ENCODE measurements around the gene STRIT1. TPM values are rescaled to one million over a fixed set of nuclear protein-coding genes. Genes with fewer than 3 reads are reported as not detected.

STRIT1 gene
- total RNA-seq, 3 donors from 2014 or later (not counting 1 experiment from before 2014, with no cell fraction given): not detected

DNA sequence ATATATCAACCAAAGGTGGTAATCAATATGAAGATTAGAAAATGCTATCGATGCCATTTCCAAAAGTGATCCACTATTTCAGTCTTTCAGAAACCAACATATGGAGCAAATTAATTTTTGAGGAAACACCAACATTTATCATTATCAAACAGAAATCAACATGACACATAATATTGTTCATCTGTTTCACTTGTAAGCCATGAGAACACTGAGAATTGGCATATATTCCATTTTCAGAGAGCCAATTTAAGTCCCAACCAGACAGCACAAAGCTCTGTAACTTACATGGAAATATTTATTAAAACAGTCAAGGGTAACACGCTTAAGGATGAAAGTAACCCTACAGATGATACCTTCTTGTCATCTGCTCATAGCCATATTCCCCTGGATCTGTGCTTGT, 37.6 kb upstream of the STRIT1 start:
- Mint-ChIP-seq H3K9me3 (no peaks in the 10 kb centered on the region), H3K36me3 (no peaks in the 10 kb centered on the region), H3K4me3 (no peak overlapping the region), H3K27ac (no peak overlapping the region), H3K4me1 (peaks cover 12 to 18% of the 10 kb centered on the region in 2 donors), H3K27me3 (ENCODE audit: low read depth in 2 of 2) (no peaks in the 10 kb centered on the region)
- H3K9me3 ChIP-seq (ENCODE audit: control insufficient read depth, insufficient read depth, low read length): no peaks in the 10 kb centered on the region
- TF ChIP-seq, protein P1, sequence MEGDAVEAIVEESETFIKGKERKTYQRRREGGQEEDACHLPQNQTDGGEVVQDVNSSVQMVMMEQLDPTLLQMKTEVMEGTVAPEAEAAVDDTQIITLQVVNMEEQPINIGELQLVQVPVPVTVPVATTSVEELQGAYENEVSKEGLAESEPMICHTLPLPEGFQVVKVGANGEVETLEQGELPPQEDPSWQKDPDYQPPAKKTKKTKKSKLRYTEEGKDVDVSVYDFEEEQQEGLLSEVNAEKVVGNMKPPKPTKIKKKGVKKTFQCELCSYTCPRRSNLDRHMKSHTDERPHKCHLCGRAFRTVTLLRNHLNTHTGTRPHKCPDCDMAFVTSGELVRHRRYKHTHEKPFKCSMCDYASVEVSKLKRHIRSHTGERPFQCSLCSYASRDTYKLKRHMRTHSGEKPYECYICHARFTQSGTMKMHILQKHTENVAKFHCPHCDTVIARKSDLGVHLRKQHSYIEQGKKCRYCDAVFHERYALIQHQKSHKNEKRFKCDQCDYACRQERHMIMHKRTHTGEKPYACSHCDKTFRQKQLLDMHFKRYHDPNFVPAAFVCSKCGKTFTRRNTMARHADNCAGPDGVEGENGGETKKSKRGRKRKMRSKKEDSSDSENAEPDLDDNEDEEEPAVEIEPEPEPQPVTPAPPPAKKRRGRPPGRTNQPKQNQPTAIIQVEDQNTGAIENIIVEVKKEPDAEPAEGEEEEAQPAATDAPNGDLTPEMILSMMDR (IDR thresholded peaks at IDR 0.05): no peak
- ATAC-seq: no peak
- peaks cover 9% of the 10 kb centered on the region for H3K4me1 ChIP-seq (ENCODE audit: control insufficient read depth, insufficient read depth, low read length)
- H3K36me3 ChIP-seq (ENCODE audit: control insufficient read depth, insufficient read depth, low read length): no peaks in the 10 kb centered on the region
- WGBS (ENCODE audit: insufficient coverage): 100% methylated on average over 2 of the region's 2 CpGs
- intact Hi-C loops (cut with micrococcal nuclease): no loop called here
- no peak for DNase-seq
- no peak overlapping the region for H3K4me3 ChIP-seq (ENCODE audit: low read length)
- H3K27me3 ChIP-seq (ENCODE audit: control insufficient read depth, insufficient read depth, low read length): no peaks in the 10 kb centered on the region
- H3K27ac ChIP-seq (ENCODE audit: low read length): no peak overlapping the region

DNA sequence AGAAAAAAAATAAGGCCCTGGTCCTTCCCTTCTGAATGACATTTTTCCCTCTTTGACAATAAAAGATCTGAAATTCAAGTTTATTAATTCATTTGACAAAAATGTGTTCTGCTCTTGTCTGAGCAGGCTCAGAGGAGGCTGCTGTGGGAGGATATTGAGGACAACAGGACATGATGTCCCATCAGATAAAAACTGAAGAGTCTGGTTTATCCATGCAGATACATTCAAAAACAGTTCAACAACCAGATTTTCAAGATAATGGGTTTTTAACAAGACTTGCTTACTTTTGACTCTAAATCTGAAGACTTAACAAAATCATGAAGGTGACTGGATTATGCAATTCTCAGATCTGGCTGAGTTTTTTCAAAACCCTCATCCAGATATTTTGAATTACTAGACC, 36.9 kb upstream of the STRIT1 start:
- Mint-ChIP-seq H3K9me3 (no peaks in the 10 kb centered on the region), H3K4me3 (no peak overlapping the region), H3K4me1 (peaks cover 9 to 11% of the 10 kb centered on the region in 2 donors), H3K27me3 (ENCODE audit: low read depth in 2 of 2) (no peaks in the 10 kb centered on the region), H3K27ac (no peak overlapping the region), H3K36me3 (no peaks in the 10 kb centered on the region)
- H3K27ac ChIP-seq (ENCODE audit: low read length): no peak overlapping the region
- H3K36me3 ChIP-seq (ENCODE audit: control insufficient read depth, insufficient read depth, low read length): no peaks in the 10 kb centered on the region
- DNase-seq (no peak), ATAC-seq (no peak)
- no peaks in the 10 kb centered on the region for H3K9me3 ChIP-seq (ENCODE audit: control insufficient read depth, insufficient read depth, low read length)
- H3K4me3 ChIP-seq (ENCODE audit: low read length): no peak overlapping the region
- no peaks in the 10 kb centered on the region for H3K27me3 ChIP-seq (ENCODE audit: control insufficient read depth, insufficient read depth, low read length)
- intact Hi-C loops (cut with micrococcal nuclease): no loop called here
- H3K4me1 ChIP-seq (ENCODE audit: control insufficient read depth, insufficient read depth, low read length): peaks cover 6% of the 10 kb centered on the region
- TF ChIP-seq, protein P1 (IDR thresholded peaks at IDR 0.05): no peak

DNA sequence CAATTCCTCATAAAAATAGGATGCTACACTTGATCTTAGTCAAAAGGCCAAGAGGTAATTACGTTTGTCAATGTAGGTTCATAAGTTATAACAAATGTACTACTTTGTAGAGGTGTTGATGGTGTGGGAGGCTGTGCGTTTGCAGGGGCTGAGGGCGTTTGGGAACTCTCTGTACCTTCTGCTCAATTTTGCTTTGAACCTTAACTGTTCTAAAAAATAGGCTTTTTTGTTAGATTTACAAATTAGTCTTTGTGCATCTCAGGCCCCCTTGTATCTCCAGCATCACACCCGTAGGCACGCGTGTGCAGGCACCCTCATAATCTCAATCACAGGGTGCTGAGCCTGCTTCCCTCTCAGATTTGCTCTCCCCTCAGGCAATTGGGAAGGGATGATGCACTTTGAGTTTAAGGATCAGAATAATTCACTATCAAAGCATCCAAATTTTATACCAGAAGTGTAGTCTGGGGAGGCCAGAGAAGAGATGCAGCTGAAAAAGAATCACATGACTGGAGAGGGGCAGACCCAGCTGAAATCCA, 36.1 kb upstream of the STRIT1 start:
- Mint-ChIP-seq H3K27ac (no peak overlapping the region), H3K4me1 (peaks cover 1 to 4% of the 10 kb centered on the region in 2 donors), H3K9me3 (no peaks in the 10 kb centered on the region), H3K4me3 (no peak overlapping the region), H3K36me3 (no peaks in the 10 kb centered on the region), H3K27me3 (ENCODE audit: low read depth in 2 of 2) (no peaks in the 10 kb centered on the region)
- Histone ChIP-seq H3K27ac (ENCODE audit: low read length) (no peak overlapping the region), H3K36me3 (ENCODE audit: control insufficient read depth, insufficient read depth, low read length) (no peaks in the 10 kb centered on the region), H3K9me3 (ENCODE audit: control insufficient read depth, insufficient read depth, low read length) (no peaks in the 10 kb centered on the region), H3K4me1 (ENCODE audit: control insufficient read depth, insufficient read depth, low read length) (peaks cover 3% of the 10 kb centered on the region), H3K27me3 (ENCODE audit: control insufficient read depth, insufficient read depth, low read length) (no peaks in the 10 kb centered on the region), H3K4me3 (ENCODE audit: low read length) (no peak overlapping the region)
- 92% methylated on average over 6 of the region's 6 CpGs for WGBS (ENCODE audit: insufficient coverage)
- ATAC-seq (no peak), DNase-seq (no peak)
- TF ChIP-seq, protein P1 (IDR thresholded peaks at IDR 0.05): no peak
- intact Hi-C loops (cut with micrococcal nuclease): loop anchor here (10.0 kb wide), 1 partner anchor 995 kb away; no protein-coding TSS in a partner anchor

DNA sequence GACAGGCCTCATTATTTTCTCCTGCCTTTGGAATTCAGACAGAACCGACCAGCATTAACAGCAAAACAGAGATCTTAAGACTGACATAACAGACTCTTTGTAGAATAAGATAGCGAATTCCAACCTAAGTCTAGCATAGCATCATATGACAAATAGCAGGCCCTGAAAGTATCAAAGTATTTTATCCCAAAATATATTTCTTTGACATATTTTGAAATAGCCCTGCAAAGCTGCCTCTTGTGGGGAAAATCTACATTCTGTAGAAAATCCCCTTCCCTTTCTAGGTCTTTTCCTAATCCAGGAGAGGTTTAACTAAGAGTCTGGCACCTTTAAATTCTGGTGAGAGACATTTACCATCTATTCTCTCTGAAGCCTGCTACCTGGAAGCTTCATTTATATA, 34.4 kb upstream of the STRIT1 start:
- H3K4me3 Mint-ChIP-seq: no peak overlapping the region
- intact Hi-C loops (cut with micrococcal nuclease): loop anchor here (10.0 kb wide), 1 partner anchor 993 kb away; no protein-coding TSS in a partner anchor
- H3K9me3 Mint-ChIP-seq: no peaks in the 10 kb centered on the region
- TF ChIP-seq, protein P1 (IDR thresholded peaks at IDR 0.05): no peak
- no peaks in the 10 kb centered on the region for H3K36me3 Mint-ChIP-seq
- H3K27me3 ChIP-seq (ENCODE audit: control insufficient read depth, insufficient read depth, low read length): no peaks in the 10 kb centered on the region
- no peaks in the 10 kb centered on the region for H3K4me1 ChIP-seq (ENCODE audit: control insufficient read depth, insufficient read depth, low read length)
- no peak overlapping the region for H3K27ac ChIP-seq (ENCODE audit: low read length)
- no peaks in the 10 kb centered on the region for H3K9me3 ChIP-seq (ENCODE audit: control insufficient read depth, insufficient read depth, low read length)
- 83% methylated on average over 2 of the region's 2 CpGs for WGBS (ENCODE audit: insufficient coverage)
- H3K27ac Mint-ChIP-seq: no peak overlapping the region
- DNase-seq (no peak), ATAC-seq (no peak)
- no peaks in the 10 kb centered on the region for H3K27me3 Mint-ChIP-seq (ENCODE audit: low read depth in 2 of 2)
- no peak overlapping the region for H3K4me3 ChIP-seq (ENCODE audit: low read length)
- no peaks in the 10 kb centered on the region for H3K4me1 Mint-ChIP-seq
- H3K36me3 ChIP-seq (ENCODE audit: control insufficient read depth, insufficient read depth, low read length): no peaks in the 10 kb centered on the region
